Brain microvascular endothelial cell (primary cell): Measurements from ENCODE around the gene MYO9A.
"Not testable (repeated sequence)": the region's sequence is repeated elsewhere in the genome, so short reads cannot be mapped to it uniquely, and the experiment has no call there.

ENCODE experiments used
- DNase-seq: peaks from one replicate; pipeline ENCODE4 v3.0.0-alpha.2; 2020
- H3K27ac ChIP-seq: fragments of 250-450 bp; sonication (Bioruptor Pico); 2 replicates; pipeline ENCODE4 v1.5.1; 2020; ENCODE audit warnings: mild to moderate bottlenecking, moderate library complexity
- H3K27me3 ChIP-seq: fragments of 250-450 bp; sonication (Bioruptor Pico); replicated peaks from 2 replicates; pipeline ENCODE4 v1.5.1; 2020; ENCODE audit warnings: mild to moderate bottlenecking
- H3K36me3 ChIP-seq: fragments of 250-450 bp; sonication (Bioruptor Pico); replicated peaks from 2 replicates; pipeline ENCODE4 v1.5.1; 2020; ENCODE audit warnings: mild to moderate bottlenecking
- H3K4me3 ChIP-seq: 2 replicates; pipeline ENCODE4 v1.5.1; 2011; ENCODE audit warnings: low read depth, mild to moderate bottlenecking, control low read depth, low read length, moderate library complexity
- CTCF ChIP-seq: IDR thresholded peaks from 2 replicates; pipeline ENCODE4 v1.5.1; 2011; ENCODE audit warnings: low read depth, mild to moderate bottlenecking, moderate library complexity, low read length, control low read depth, inconsistent platforms; ENCODE audit errors: missing control alignments
- in situ Hi-C: cut with HindIII; loops from 2 replicates; pipeline ENCODE4 v1.10.0; 2017; ENCODE audit warnings: low sequenced_read_pairs, low pct_ligation_motif_present

MYO9A gene

GRCh38 chr15:72110355-72110754 lies 7.6 kb downstream of the MYO9A start:
- Histone ChIP-seq H3K36me3 (no peaks in the 10 kb centered on the region), H3K27me3 (no peaks in the 10 kb centered on the region), H3K4me3 (no peak overlapping the region), H3K27ac (no peak overlapping the region)
- no peak for TF ChIP-seq CTCF
- in situ Hi-C loops = no loop called here
- DNase-seq = no peak

GRCh38 chr15:72106068-72106467 lies 11.9 kb downstream of the MYO9A start:
- no peak overlapping the region for H3K27ac ChIP-seq
- H3K27me3 ChIP-seq = no peaks in the 10 kb centered on the region
- in situ Hi-C loops = no loop called here
- no peak overlapping the region for H3K4me3 ChIP-seq
- no peak for TF ChIP-seq CTCF
- H3K36me3 ChIP-seq = no peaks in the 10 kb centered on the region
- no peak for DNase-seq

DNA sequence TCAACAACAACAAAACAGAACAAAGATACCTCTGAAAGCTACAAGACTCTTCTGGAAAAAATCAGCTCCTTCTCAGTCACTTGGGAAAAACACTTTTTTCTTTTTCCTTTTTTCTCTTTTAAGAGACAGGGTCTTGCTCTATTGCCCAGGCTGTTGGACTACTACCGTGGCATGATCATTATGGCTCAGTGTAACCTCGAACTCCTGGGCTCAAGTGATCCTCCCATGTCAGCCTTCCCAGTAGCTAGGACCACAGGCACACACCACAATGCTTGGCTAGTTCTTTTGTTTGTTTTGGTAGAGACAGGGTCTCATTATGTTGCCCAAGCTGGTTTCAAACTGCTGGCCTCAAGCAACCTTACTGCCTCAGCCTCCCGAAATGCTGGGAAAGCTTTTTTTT lies 12.8 kb downstream of the MYO9A start:
- H3K27me3 ChIP-seq = no peaks in the 10 kb centered on the region
- no peaks in the 10 kb centered on the region for H3K36me3 ChIP-seq
- DNase-seq = no peak
- no peak overlapping the region for H3K4me3 ChIP-seq
- no peak for TF ChIP-seq CTCF
- in situ Hi-C loops = no loop called here
- no peak overlapping the region for H3K27ac ChIP-seq

- H3K4me3 ChIP-seq, DNase-seq, in situ Hi-C loops, H3K27me3 ChIP-seq, H3K36me3 ChIP-seq, H3K27ac ChIP-seq: not testable (repeated sequence)
Measured at GRCh38 chr15:72100551-72100950, 17.4 kb downstream of the MYO9A start.

DNA sequence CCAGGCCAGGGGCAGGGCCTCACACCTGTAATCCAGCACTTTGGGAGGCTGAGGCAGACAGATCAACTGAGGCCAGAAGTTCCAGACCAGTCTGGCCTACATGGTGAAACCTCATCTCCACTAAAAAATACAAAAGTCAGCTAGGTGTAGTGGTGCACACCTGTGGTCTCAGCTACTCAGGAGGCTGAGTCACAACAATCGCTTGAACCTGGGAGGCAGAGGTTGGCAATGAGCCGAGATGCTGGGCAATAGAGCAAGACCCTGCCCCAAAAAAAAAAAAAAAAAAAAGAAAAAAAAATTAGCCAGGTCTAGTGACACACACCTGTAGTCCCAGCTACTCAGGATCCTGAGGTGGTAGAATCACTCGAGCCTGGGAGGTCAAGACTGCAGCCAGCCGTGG lies 18.8 kb downstream of the MYO9A start:
- in situ Hi-C loops = no loop called here
- Histone ChIP-seq H3K27ac (no peak overlapping the region), H3K36me3 (no peaks in the 10 kb centered on the region), H3K27me3 (no peaks in the 10 kb centered on the region), H3K4me3 (no peak overlapping the region)
- no peak for DNase-seq
- no peak for TF ChIP-seq CTCF

- Histone ChIP-seq H3K27ac (no peak overlapping the region), H3K27me3 (no peaks in the 10 kb centered on the region), H3K4me3 (no peak overlapping the region), H3K36me3 (no peaks in the 10 kb centered on the region)
- no peak for DNase-seq
- in situ Hi-C loops = no loop called here
- TF ChIP-seq CTCF = no peak
Measured at GRCh38 chr15:72098040-72098439, 19.9 kb downstream of the MYO9A start.
